Kidney epithelial cell (primary cell): ENCODE measurements around the gene SDR42E1. TPM values are rescaled to one million over a fixed set of nuclear protein-coding genes. Genes with fewer than 3 reads are reported as not detected.

ENCODE experiments used
- DNase-seq: peaks from one replicate; pipeline ENCODE4 v3.0.0-alpha.2; 2010; ENCODE audit warnings: low read depth
- H3K27me3 ChIP-seq: 2 replicates; pipeline ENCODE4 v1.6.0; 2011; ENCODE audit warnings: low read length; ENCODE audit not compliant: control insufficient read depth, insufficient read depth
- H3K36me3 ChIP-seq: 2 replicates; pipeline ENCODE4 v1.5.1; 2011; ENCODE audit warnings: low read length; ENCODE audit not compliant: control insufficient read depth, insufficient read depth
- H3K4me3 ChIP-seq: 2 replicates; pipeline ENCODE4 v1.5.1; 2011; ENCODE audit warnings: low read depth, mild to moderate bottlenecking, control low read depth, low read length
- CTCF ChIP-seq: IDR thresholded peaks from 2 replicates; pipeline ENCODE4 v1.5.1; 2011; ENCODE audit warnings: mild to moderate bottlenecking, moderate library complexity, low read length, control low read depth, inconsistent platforms; ENCODE audit not compliant: insufficient read depth, poor library complexity, severe bottlenecking
- total RNA-seq: library from RNA; depleted of rRNA; stranded (reverse); fragments of >200 nt; gene quantifications from 2 replicates; pipeline ENCODE4 v1.2.3, GENCODE V29; 2015

Gene SDR42E1
- total RNA-seq, 1 donor from 2014 or later = 9.5 TPM

- Histone ChIP-seq H3K4me3 (no peak within 1 kb of the TSS), H3K36me3 (no peaks in the 10 kb centered on the region), H3K27me3 (no peaks in the 10 kb centered on the region)
- no peak for TF ChIP-seq CTCF
- DNase-seq = peak; percentile 79
Observed at GRCh38 chr16:82034981-82035612, 23.8 kb upstream of the SDR42E1 start, which contains the start of gene HSD17B2. Gene HSD17B2, plus strand, starts transcription at chr16:82035253. Its CDS starts 172 bp downstream, at chr16:82035425.

- Histone ChIP-seq H3K4me3 (no peak overlapping the region), H3K27me3 (no peaks in the 10 kb centered on the region), H3K36me3 (no peaks in the 10 kb centered on the region)
- no peak for DNase-seq
- no peak for TF ChIP-seq CTCF
Observed at GRCh38 chr16:82033683-82034300, 22.5 kb upstream of the SDR42E1 start.

- no peaks in the 10 kb centered on the region for H3K36me3 ChIP-seq
- no peaks in the 10 kb centered on the region for H3K27me3 ChIP-seq
- no peak for DNase-seq
- no peak for TF ChIP-seq CTCF
- H3K4me3 ChIP-seq = no peak overlapping the region
Observed at GRCh38 chr16:82033006-82033405, 21.7 kb upstream of the SDR42E1 start.

GRCh38 chr16:82031116-82032084 is 20.1 kb upstream of the SDR42E1 start:
- H3K36me3 ChIP-seq = no peaks in the 10 kb centered on the region
- no peaks in the 10 kb centered on the region for H3K27me3 ChIP-seq
- no peak overlapping the region for H3K4me3 ChIP-seq
- peak; percentile 68 for TF ChIP-seq CTCF
- DNase-seq = no peak

GRCh38 chr16:82027629-82028064 is 16.4 kb upstream of the SDR42E1 start:
- no peak overlapping the region for H3K4me3 ChIP-seq

More at GRCh38 chr16:82027629-82028064, 16.4 kb upstream of the SDR42E1 start:
- H3K36me3 ChIP-seq = no peaks in the 10 kb centered on the region
- peaks cover 2% of the 10 kb centered on the region for H3K27me3 ChIP-seq
- TF ChIP-seq CTCF = no peak
- no peak for DNase-seq
